Measurements from ENCODE around the gene SPATA19.

GRCh38 chr11:133819746-133820315 is 25.5 kb downstream of the SPATA19 start:
- TF ChIP-seq EZH2phosphoT487 (IDR thresholded peaks at IDR 0.05; ENCODE audit: unreplicated experiment) (no peak), EZH2 (IDR thresholded peaks at IDR 0.05; ENCODE audit: low read depth, unreplicated experiment) (no peak), CTCF (conservative IDR thresholded peaks at IDR 0.05; ENCODE audit: low read depth in 2 of 2) (no peak)
